Measurements from ENCODE around the gene SALL3. TPM values are rescaled to one million over a fixed set of nuclear protein-coding genes. Genes with fewer than 3 reads are reported as not detected.

Gene SALL3
- total RNA-seq, 2 experiments from 2014 or later: not detected

DNA sequence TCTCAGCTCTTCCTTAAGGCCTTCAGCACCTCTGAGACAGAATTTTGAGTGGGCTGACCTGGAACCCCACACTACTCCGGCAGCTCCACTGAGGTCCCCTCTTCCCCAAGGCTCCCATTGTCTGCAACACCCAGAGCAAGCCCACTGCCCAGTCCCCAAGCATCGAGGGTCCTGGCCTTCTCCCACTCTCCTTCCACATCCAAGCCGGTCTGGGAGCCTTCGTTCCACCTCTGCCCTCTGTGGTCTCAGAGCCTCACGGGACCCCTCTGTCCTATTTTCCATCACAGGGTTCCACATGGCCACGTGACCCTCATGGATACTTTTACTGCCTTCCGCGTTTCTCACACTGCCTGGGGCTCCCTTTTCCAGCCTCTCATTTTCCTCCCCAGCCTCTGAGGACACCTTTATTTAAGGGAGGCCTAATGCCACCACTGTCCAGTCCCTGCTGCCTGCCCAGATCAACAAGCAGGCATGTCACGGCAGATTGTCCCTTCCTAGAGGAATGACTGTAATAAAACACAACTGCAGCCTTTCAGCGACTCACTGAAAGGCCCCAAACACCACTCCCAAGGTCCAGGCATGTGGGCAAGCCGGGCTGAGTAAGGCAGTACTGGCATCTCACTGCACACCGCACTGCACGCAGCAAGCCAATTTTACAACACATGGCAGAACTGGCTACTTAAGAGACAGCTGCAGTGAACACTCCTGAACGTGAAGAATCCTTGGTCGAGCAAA lies 7.9 kb upstream of the SALL3 start:
- H3K27me3 Mint-ChIP-seq: peaks cover 47% of the 10 kb centered on the region
- no peak overlapping the region for H3K27ac Mint-ChIP-seq
- ATAC-seq (ENCODE audit: low read depth) (no peak), DNase-seq (no peak)
- H3K9me3 Mint-ChIP-seq: no peaks in the 10 kb centered on the region
- no peak overlapping the region for H3K4me3 Mint-ChIP-seq
- H3K4me1 Mint-ChIP-seq: peaks cover 3% of the 10 kb centered on the region
- peaks cover 3% of the 10 kb centered on the region for H3K36me3 Mint-ChIP-seq
- POLR2A ChIA-PET: no interaction called here

- no peak for DNase-seq
- H3K27me3 Mint-ChIP-seq: peaks cover 55% of the 10 kb centered on the region
- no peak overlapping the region for H3K27ac Mint-ChIP-seq
- H3K4me1 Mint-ChIP-seq: peaks cover 6% of the 10 kb centered on the region
- no peak for ATAC-seq (ENCODE audit: low read depth)
- peaks cover 5% of the 10 kb centered on the region for H3K36me3 Mint-ChIP-seq
- H3K4me3 Mint-ChIP-seq: no peak overlapping the region
- POLR2A ChIA-PET: no interaction called here
- H3K9me3 Mint-ChIP-seq: no peaks in the 10 kb centered on the region
Observed at GRCh38 chr18:78972385-78972918, 7.2 kb upstream of the SALL3 start.

DNA sequence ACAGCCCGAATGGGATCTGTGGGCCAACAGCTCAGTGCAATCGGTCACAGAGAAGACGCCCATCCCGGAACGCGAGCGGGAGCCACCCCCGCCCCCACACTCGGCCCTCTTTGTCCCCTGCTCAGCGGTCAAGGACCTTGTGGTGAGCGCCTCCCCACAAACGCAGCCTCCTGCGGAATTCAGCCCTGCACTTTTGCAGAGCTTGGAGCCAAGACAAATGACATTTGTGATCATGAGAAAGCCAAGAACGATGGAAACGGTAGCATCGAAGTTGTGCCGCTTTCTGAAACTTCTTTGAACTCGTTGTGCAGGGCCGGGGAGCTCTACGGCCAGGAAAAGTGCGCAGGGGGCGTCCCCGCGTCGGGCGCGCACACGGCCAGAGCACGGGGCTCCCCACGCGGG lies 6.7 kb upstream of the SALL3 start:
- Mint-ChIP-seq H3K4me1 (peaks cover 6% of the 10 kb centered on the region), H3K27ac (no peak overlapping the region), H3K4me3 (no peak overlapping the region), H3K36me3 (peaks cover 5% of the 10 kb centered on the region), H3K27me3 (peaks cover 58% of the 10 kb centered on the region), H3K9me3 (no peaks in the 10 kb centered on the region)
- DNase-seq: no peak
- no peak for ATAC-seq (ENCODE audit: low read depth)
- POLR2A ChIA-PET: no interaction called here

GRCh38 chr18:78973357-78974083 lies 6.1 kb upstream of the SALL3 start:
- Mint-ChIP-seq H3K4me3 (no peak overlapping the region), H3K27ac (no peak overlapping the region), H3K9me3 (no peaks in the 10 kb centered on the region), H3K27me3 (peaks cover 62% of the 10 kb centered on the region), H3K4me1 (peaks cover 7% of the 10 kb centered on the region), H3K36me3 (peaks cover 5% of the 10 kb centered on the region)
- POLR2A ChIA-PET: no interaction called here
- DNase-seq (no peak), ATAC-seq (ENCODE audit: low read depth) (no peak)

- Mint-ChIP-seq H3K27ac (no peak overlapping the region), H3K27me3 (peaks cover 62% of the 10 kb centered on the region), H3K4me3 (no peak overlapping the region), H3K4me1 (peaks cover 7% of the 10 kb centered on the region), H3K9me3 (no peaks in the 10 kb centered on the region), H3K36me3 (peaks cover 5% of the 10 kb centered on the region)
- peak; percentile 40 for DNase-seq
- no peak for ATAC-seq (ENCODE audit: low read depth)
- POLR2A ChIA-PET: no interaction called here
Observed at GRCh38 chr18:78974115-78974761, 5.4 kb upstream of the SALL3 start.

DNA sequence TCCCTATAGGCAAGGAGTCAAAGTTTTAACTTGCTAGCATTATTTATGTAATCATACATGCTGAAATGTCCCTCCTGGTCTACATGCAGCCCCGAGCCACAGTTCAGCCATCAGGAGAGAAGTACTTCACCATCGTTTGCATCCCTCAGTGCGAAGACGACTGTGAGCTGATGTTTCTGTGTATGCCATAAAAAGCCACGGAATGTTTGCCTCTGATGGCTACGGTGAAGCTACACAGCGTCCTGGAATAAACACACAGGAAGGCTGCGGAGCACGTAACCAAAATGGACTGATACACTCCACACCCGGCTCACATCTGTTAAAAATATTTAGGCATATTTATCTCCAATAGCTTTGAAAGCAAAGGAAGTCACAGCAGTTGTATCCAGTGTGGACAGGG lies 4.3 kb upstream of the SALL3 start:
- ATAC-seq (ENCODE audit: low read depth): no peak
- DNase-seq: no peak
- peaks cover 62% of the 10 kb centered on the region for H3K27me3 Mint-ChIP-seq
- peaks cover 5% of the 10 kb centered on the region for H3K36me3 Mint-ChIP-seq
- POLR2A ChIA-PET: no interaction called here
- no peak overlapping the region for H3K4me3 Mint-ChIP-seq
- H3K27ac Mint-ChIP-seq: no peak overlapping the region
- no peaks in the 10 kb centered on the region for H3K9me3 Mint-ChIP-seq
- peaks cover 7% of the 10 kb centered on the region for H3K4me1 Mint-ChIP-seq

DNA sequence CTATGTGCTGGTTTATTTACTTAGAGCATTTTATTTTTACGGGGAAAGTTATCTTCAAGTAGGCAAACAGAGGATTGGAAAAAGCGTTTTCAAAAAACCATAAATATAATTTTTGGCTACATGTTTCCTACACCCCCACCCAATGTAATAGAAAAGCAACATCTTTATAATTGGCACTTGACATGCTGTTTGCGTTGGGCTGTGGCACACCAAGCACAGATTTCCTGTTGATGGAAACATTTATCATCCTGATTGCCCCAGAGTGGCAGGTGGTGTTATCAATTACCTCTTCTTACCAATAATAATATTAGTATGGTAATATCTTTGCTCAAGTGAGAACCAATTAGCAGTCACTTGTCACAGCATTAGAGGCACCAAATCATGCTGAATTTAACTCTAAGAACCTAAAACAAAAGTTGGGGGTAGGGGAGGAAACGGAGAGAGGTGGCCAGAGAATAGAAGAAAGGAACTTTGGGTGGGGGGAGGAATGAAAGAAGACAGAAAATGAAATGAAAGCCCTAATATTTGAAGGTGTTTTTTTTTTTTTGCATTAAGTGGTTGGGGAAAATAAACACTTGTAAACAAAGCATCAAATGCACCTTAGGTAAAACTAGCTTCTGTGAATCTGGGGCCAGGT lies 3.8 kb upstream of the SALL3 start:
- POLR2A ChIA-PET: no interaction called here
- Mint-ChIP-seq H3K27ac (no peak overlapping the region), H3K27me3 (peaks cover 60% of the 10 kb centered on the region), H3K4me3 (no peak overlapping the region), H3K4me1 (peaks cover 7% of the 10 kb centered on the region), H3K9me3 (no peaks in the 10 kb centered on the region), H3K36me3 (peaks cover 5% of the 10 kb centered on the region)
- no peak for ATAC-seq (ENCODE audit: low read depth)
- no peak for DNase-seq

- H3K4me3 Mint-ChIP-seq: peak overlapping the region; percentile 29
- peaks cover 9% of the 10 kb centered on the region for H3K36me3 Mint-ChIP-seq
- POLR2A ChIA-PET: no interaction called here
- ATAC-seq (ENCODE audit: low read depth) (no peak), DNase-seq (no peak)
- H3K4me1 Mint-ChIP-seq: peaks cover 12% of the 10 kb centered on the region
- peaks cover 59% of the 10 kb centered on the region for H3K27me3 Mint-ChIP-seq
- H3K9me3 Mint-ChIP-seq: peaks cover 3% of the 10 kb centered on the region
- H3K27ac Mint-ChIP-seq: peak overlapping the region; percentile 45
Observed at GRCh38 chr18:78976765-78977636, 2.6 kb upstream of the SALL3 start.

DNA sequence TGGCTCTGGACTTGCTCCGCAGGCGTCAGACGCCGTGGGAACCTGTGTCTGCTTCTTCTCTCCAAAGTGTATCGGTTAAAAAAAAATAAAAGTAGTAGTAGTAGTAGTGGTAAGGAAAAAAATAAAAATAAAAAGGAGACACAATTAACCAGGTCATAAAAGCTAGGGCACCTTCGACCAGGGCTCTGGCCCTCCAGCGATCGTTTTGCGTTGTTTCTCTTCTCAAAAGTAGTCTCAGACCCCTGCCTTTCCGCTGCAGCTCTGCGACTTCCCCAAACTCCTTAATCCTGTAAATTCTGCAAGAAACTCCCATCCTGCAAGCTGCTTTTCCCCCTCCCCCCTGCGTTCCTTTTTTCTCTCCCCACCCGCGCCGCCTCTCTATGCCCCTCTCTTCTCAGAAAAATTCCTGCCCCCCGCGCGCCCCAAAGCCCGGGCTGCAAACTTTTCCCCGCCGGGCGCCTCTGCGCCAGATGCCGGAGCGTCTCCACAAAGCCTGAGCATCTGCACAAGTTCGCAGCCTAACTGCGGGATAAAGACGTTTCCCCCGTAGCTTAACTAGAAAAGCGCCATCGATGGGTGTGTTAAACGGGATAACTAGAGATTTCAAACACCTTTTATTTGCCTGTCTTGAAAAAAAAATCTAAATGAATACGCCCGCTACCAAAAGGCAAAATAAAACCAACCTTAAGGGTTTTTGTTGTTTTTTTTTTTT lies 1.8 kb upstream of the SALL3 start:
- no peak overlapping the region for H3K4me3 Mint-ChIP-seq
- peaks cover 9% of the 10 kb centered on the region for H3K36me3 Mint-ChIP-seq
- peak overlapping the region; percentile 64 for H3K27ac Mint-ChIP-seq
- H3K9me3 Mint-ChIP-seq: peaks cover 3% of the 10 kb centered on the region
- ATAC-seq (ENCODE audit: low read depth) (no peak), DNase-seq (no peak)
- peaks cover 59% of the 10 kb centered on the region for H3K27me3 Mint-ChIP-seq
- H3K4me1 Mint-ChIP-seq: peaks cover 12% of the 10 kb centered on the region
- POLR2A ChIA-PET: no interaction called here

GRCh38 chr18:78978349-78979055 lies 1.1 kb upstream of the SALL3 start:
- peaks cover 12% of the 10 kb centered on the region for H3K4me1 Mint-ChIP-seq
- peak overlapping the region; percentile 64 for H3K27ac Mint-ChIP-seq
- H3K4me3 Mint-ChIP-seq: peak overlapping the region; percentile 51
- ATAC-seq (ENCODE audit: low read depth): no peak
- peaks cover 9% of the 10 kb centered on the region for H3K36me3 Mint-ChIP-seq
- peaks cover 3% of the 10 kb centered on the region for H3K9me3 Mint-ChIP-seq
- POLR2A ChIA-PET: no interaction called here
- H3K27me3 Mint-ChIP-seq: peaks cover 62% of the 10 kb centered on the region
- DNase-seq: no peak

- no peak for ATAC-seq (ENCODE audit: low read depth)
- H3K27ac Mint-ChIP-seq: no peak overlapping the region
- H3K36me3 Mint-ChIP-seq: peaks cover 9% of the 10 kb centered on the region
- peaks cover 3% of the 10 kb centered on the region for H3K9me3 Mint-ChIP-seq
- H3K4me1 Mint-ChIP-seq: peaks cover 12% of the 10 kb centered on the region
- POLR2A ChIA-PET: no interaction called here
- DNase-seq: peak; percentile 33
- H3K4me3 Mint-ChIP-seq: no peak overlapping the region
- H3K27me3 Mint-ChIP-seq: peaks cover 69% of the 10 kb centered on the region
Observed at GRCh38 chr18:78979056-78979729, 425 bp upstream of the SALL3 start.

Measured in activated naive CD8-positive, alpha-beta T cell treated with anti-CD3 and anti-CD28 coated beads, Interleukin-2, amount 10 ng/mL, durations not matched to agents 7 days and 5 days (primary cell).